ENCODE results near the gene CNRIP1. TPM values are rescaled to one million over a fixed set of nuclear protein-coding genes. Genes with fewer than 3 reads are reported as not detected.

The CNRIP1 gene
- total RNA-seq, 2 experiments from 2014 or later = not detected

DNA sequence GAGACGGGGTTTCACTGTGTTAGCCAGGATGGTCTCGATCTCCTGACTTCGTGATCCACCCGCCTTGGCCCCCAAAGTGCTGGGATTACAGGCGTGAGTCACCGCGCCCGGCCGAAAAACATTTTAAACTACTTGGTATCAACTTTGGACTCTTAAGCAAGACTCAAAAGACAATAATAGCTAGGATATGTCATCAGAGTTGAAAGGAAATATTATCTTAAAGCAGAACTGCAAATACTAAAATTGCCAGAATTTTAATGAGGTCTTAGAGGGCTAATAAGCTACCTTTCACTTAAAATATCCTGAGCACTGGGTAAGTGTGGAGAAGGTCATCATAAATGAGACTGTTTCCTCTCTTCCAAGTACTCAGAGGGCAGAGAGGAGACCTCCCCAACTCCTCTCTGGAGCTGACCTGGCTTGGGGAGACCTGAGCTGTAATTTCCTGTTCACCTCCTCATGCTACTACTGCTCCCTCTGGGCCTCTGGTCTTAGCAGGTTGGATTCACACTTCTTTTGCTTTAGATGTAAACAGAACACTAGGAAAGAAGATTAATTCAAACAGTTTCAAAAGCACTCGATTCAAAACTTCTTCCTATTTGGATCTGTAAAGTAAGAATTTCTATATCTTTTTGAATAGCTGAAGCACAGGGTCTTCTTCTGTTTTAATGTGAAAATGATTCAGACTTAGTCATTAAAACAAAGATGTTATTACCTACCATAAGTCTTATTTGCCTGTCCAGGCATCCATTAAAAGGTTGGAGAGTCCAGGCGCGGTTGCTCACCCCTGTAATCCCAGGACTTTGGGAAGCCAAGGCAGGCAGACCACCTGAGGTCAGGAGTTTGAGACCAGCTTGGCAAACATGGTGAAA lies 16.5 kb downstream of the CNRIP1 start:
- ChIA-PET CTCF (interaction anchor here (0.6 to 0.9 kb wide), 3 partner anchors 9 to 107 kb away, joined by 3 to 4 read pairs (median 3); no protein-coding TSS in a partner anchor), POLR2A (no interaction called here)
- intact Hi-C loops (cut with micrococcal nuclease) = no loop called here
- Mint-ChIP-seq H3K27me3 (peaks cover 1% of the 10 kb centered on the region), H3K36me3 (no peaks in the 10 kb centered on the region), H3K27ac (no peak overlapping the region), H3K4me1 (ENCODE audit: low read depth) (no peaks in the 10 kb centered on the region), H3K4me3 (no peak overlapping the region), H3K9me3 (no peaks in the 10 kb centered on the region)
- DNase-seq = no peak

DNA sequence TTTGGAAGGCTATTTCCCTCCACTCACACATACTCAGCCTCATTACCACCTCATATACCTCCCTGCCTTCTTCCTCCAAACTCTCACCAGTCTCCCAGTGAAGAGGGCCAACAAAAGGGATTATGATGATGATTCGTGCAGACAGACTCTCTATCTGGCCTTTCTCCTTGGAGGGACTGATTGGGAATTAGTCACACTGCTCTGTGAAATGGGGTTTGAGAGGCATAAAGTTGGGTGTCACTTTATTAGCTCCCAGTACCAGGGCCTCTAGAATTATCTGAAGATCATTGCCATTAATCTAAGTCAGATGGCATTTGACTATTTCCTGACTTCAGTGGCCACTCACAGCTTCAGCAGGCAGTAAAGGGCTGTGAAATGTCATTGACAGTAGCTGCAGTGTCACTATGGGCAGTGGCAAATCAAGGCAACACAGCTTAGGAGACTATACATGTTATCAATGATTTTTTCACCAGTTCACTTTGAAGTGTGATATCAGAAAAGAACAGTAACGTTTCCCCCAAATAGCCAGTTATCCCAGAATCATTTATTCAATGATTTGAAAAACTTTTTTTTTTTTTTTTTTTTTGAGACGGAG lies 17.4 kb downstream of the CNRIP1 start:
- CTCF ChIA-PET = interaction anchor here (0.7 to 1.3 kb wide), 2 partner anchors 8 to 180 kb away, joined by 3 read pairs; no protein-coding TSS in a partner anchor
- no peak overlapping the region for H3K27ac Mint-ChIP-seq
- no peak overlapping the region for H3K4me3 Mint-ChIP-seq
- H3K27me3 Mint-ChIP-seq = peaks cover 1% of the 10 kb centered on the region
- POLR2A ChIA-PET = interaction anchor here (0.5 kb wide), 1 partner anchor 38 kb away, joined by 4 read pairs; no protein-coding TSS in a partner anchor
- no peak for DNase-seq
- intact Hi-C loops (cut with micrococcal nuclease) = no loop called here
- no peaks in the 10 kb centered on the region for H3K4me1 Mint-ChIP-seq (ENCODE audit: low read depth)
- H3K36me3 Mint-ChIP-seq = no peaks in the 10 kb centered on the region
- no peaks in the 10 kb centered on the region for H3K9me3 Mint-ChIP-seq

DNA sequence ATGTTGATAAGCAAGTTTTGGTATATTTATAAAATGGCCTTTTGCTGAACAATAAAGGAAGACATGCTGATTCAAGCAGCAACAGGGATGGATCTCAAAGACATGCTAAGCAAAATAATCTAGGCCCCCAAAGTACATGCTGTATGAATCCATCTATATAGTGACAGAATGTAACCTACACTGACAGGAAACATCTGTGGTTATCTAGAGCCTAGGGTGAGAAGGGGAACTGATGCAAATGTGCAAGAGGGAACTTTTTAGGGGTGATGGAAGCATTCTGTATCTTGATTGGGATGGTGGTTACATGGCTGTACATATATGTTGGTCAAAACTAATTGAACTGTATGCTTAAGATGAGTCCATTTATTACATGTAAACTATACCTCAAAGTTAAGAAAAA lies 24.2 kb downstream of the CNRIP1 start:
- H3K4me3 Mint-ChIP-seq = no peak overlapping the region
- CTCF ChIA-PET = interaction anchor here (4.3 kb wide), 1 partner anchor 172 kb away, joined by 44 read pairs; no protein-coding TSS in a partner anchor

DNA sequence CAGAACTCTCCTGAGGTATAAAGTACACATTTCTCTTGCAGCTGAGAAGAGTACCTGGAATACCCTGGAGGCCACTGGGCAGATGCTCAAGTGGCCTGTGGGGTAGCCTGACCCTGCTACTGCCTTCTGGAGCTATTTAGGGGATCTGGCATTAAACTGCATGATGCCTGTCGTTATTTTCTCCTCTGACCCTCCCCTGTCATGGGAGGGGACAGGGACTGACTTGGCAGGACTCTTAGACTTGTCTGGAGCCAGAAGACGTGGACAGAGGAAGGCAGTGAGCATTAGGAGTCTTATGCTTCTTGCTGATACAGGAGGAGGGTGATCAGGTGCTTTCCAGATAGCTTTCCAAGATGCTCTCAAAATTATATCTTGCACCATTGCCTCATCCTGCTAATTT lies 24.8 kb downstream of the CNRIP1 start:
- CTCF ChIA-PET = interaction anchor here (4.3 kb wide), 1 partner anchor 171 kb away, joined by 44 read pairs; no protein-coding TSS in a partner anchor
- Mint-ChIP-seq H3K4me1 (ENCODE audit: low read depth) (no peaks in the 10 kb centered on the region), H3K27me3 (no peaks in the 10 kb centered on the region), H3K9me3 (no peaks in the 10 kb centered on the region), H3K27ac (no peak overlapping the region), H3K4me3 (no peak overlapping the region), H3K36me3 (no peaks in the 10 kb centered on the region)
- POLR2A ChIA-PET = no interaction called here
- intact Hi-C loops (cut with micrococcal nuclease) = no loop called here
- no peak for DNase-seq

More for the DNA sequence above, 24.2 kb downstream of the CNRIP1 start:
- Mint-ChIP-seq H3K9me3 (no peaks in the 10 kb centered on the region), H3K27me3 (no peaks in the 10 kb centered on the region), H3K36me3 (no peaks in the 10 kb centered on the region), H3K4me1 (ENCODE audit: low read depth) (no peaks in the 10 kb centered on the region), H3K27ac (no peak overlapping the region)
- no peak for DNase-seq
- intact Hi-C loops (cut with micrococcal nuclease) = no loop called here
- POLR2A ChIA-PET = no interaction called here

DNA sequence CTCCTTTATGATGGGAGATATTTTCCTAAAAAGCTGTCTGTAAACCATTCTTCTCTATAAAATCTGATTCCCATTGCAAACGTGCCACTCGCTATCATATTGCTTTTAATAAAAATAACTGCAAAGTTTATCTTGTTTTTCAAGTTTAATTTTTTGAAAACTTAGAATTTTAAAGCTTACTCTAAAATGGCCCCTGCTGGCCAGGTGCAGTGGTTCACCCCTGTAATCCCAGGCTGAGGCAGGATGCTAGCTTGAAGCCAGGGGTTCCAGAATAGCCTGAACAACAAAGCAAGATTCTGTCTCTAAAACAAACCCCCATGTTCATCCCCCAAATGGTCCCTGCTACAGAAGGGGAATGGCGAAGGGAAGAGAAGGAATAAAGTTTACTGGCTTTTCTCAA lies 25.6 kb downstream of the CNRIP1 start:
- ChIA-PET POLR2A (no interaction called here), CTCF (interaction anchor here (1.3 to 4.3 kb wide), 2 partner anchors 9 to 171 kb away, joined by 3 to 44 read pairs; no protein-coding TSS in a partner anchor)
- Mint-ChIP-seq H3K27ac (no peak overlapping the region), H3K9me3 (no peaks in the 10 kb centered on the region), H3K27me3 (no peaks in the 10 kb centered on the region), H3K4me1 (ENCODE audit: low read depth) (no peaks in the 10 kb centered on the region), H3K4me3 (no peak overlapping the region), H3K36me3 (no peaks in the 10 kb centered on the region)
- intact Hi-C loops (cut with micrococcal nuclease) = no loop called here
- no peak for DNase-seq

DNA sequence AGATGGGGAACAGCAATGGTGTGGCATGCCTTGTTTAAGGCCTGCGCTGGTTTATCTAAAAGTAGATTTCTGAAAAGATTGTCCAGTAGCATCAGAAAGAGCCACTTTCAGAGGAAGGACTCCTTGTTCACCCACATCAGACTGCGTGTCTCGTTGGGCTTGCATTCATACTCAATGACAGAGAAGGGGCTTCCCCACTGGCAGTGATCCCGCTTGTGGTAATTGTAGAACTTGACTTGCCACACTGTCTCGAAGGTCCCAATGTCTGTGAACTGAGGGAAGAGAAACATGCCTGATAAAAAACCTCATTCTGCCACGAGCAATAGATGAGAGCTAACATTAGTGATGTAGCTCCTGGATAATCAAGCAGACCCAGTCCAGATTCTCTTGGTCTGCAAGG lies 26.0 kb downstream of the CNRIP1 start:
- DNase-seq = no peak
- Mint-ChIP-seq H3K9me3 (no peaks in the 10 kb centered on the region), H3K27me3 (no peaks in the 10 kb centered on the region), H3K4me1 (ENCODE audit: low read depth) (no peaks in the 10 kb centered on the region), H3K4me3 (no peak overlapping the region), H3K27ac (no peak overlapping the region), H3K36me3 (no peaks in the 10 kb centered on the region)
- ChIA-PET CTCF (interaction anchor here (1.3 to 4.3 kb wide), 3 partner anchors 9 to 170 kb away, joined by 3 to 44 read pairs (median 17); no protein-coding TSS in a partner anchor), POLR2A (no interaction called here)
- intact Hi-C loops (cut with micrococcal nuclease) = no loop called here

DNA sequence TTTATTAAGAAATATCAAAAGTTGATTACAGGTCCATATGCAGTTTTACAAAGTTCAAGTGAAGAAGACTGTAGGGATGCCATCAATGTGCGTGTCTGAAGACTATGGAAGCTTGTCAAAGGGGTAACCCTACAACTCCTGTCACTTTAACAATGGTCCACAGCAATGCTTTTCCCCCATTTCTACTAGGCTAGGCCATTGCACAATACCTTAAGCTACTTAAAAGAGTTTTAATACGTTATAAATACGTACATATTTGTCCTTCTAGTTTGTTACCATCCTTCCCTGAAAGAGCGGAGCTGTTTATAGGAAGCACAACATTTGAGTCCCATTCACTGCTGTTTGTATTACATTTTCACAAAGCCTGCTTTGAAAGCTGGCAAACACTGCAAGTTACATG lies 26.7 kb downstream of the CNRIP1 start:
- DNase-seq = no peak

DNA sequence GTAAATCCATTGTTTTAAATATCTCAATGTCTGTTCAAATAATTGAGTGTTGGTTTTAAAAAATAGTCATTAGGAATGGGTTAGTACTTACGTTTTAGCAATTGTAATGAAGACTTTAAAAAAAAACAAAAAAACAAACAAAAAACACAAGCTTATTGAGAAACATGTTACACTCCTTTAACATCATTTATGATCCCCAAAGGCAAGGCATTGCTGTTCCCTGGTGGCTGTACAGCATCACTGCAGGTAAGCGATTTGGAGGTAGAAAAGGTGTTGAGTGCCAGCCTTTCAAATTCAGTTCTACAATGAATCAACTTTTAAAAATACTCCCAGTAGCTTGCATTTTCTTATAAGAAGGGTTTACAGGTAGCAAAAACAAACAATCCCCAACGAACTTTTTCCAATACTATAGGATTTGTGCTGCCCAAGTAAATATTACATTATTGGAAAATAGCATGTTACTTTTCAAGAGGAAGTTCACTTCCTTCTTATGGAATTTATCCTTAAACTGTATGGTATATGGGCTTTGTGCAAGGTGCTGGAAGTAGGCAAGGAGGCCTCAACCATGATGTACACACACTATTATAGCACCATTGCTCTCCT lies 27.5 kb downstream of the CNRIP1 start:
- no peaks in the 10 kb centered on the region for H3K9me3 Mint-ChIP-seq
- H3K4me1 Mint-ChIP-seq (ENCODE audit: low read depth) = no peaks in the 10 kb centered on the region
- POLR2A ChIA-PET = no interaction called here
- H3K27ac Mint-ChIP-seq = no peak overlapping the region
- H3K36me3 Mint-ChIP-seq = no peaks in the 10 kb centered on the region
- CTCF ChIA-PET = interaction anchor here (0.6 to 4.3 kb wide), 9 partner anchors 10 to 186 kb away, joined by 3 to 44 read pairs (median 4); no protein-coding TSS in a partner anchor
- peaks cover 5% of the 10 kb centered on the region for H3K27me3 Mint-ChIP-seq
- intact Hi-C loops (cut with micrococcal nuclease) = no loop called here
- no peak overlapping the region for H3K4me3 Mint-ChIP-seq
- peak; percentile 18 for DNase-seq

More for the DNA sequence above, 26.7 kb downstream of the CNRIP1 start:
- intact Hi-C loops (cut with micrococcal nuclease) = no loop called here
- Mint-ChIP-seq H3K9me3 (no peaks in the 10 kb centered on the region), H3K27me3 (peaks cover 3% of the 10 kb centered on the region), H3K4me1 (ENCODE audit: low read depth) (no peaks in the 10 kb centered on the region), H3K4me3 (no peak overlapping the region), H3K36me3 (no peaks in the 10 kb centered on the region), H3K27ac (no peak overlapping the region)
- POLR2A ChIA-PET = no interaction called here
- CTCF ChIA-PET = interaction anchor here (1.2 to 4.3 kb wide), 5 partner anchors 11 to 170 kb away, joined by 4 to 44 read pairs (median 5); no protein-coding TSS in a partner anchor

DNA sequence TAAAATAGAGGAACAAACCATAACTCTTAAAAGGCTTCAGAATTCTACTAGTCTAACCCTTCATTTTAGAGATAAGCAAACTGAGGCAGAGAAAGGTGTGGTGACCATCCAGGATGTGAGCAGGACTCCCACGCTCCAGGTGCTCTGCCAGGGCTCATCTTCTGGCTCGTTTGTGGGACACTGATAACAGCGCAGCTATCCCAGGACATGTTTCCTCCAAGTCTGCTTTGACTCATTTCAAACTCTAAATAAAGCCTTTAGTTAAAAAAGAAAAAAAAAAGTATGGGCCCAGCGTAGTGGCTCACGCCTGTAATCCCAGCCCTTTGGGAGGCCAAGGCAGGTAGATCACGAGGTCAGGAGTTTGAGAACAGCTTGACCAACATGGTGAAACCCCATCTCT lies 28.4 kb downstream of the CNRIP1 start:
- H3K27ac Mint-ChIP-seq = no peak overlapping the region
- no peak overlapping the region for H3K4me3 Mint-ChIP-seq
- intact Hi-C loops (cut with micrococcal nuclease) = no loop called here
- CTCF ChIA-PET = interaction anchor here (0.6 to 4.3 kb wide), 5 partner anchors 16 to 185 kb away, joined by 3 to 44 read pairs (median 3); no protein-coding TSS in a partner anchor
- DNase-seq = no peak
- no peaks in the 10 kb centered on the region for H3K4me1 Mint-ChIP-seq (ENCODE audit: low read depth)
- POLR2A ChIA-PET = no interaction called here
- H3K36me3 Mint-ChIP-seq = no peaks in the 10 kb centered on the region
- no peaks in the 10 kb centered on the region for H3K9me3 Mint-ChIP-seq
- peaks cover 5% of the 10 kb centered on the region for H3K27me3 Mint-ChIP-seq

DNA sequence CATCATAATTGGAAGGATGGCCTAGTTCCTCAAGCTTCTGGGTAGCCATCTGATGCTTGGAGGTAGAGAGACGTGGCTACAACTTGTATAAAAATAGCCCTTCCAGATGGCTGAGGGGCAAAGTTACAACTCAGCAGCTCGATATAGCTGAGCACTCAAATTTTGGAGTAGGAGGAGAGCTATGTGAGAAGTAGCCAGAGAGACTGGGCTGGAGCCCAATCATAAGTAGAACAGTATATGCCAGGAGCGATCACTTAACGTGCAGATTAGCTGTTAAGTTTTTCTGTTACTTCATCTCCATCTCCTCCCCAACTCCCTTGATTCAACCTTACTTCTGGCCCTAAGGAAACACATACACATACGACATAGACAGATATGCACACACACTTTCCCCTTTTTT lies 28.8 kb downstream of the CNRIP1 start:
- no peak overlapping the region for H3K27ac Mint-ChIP-seq
- H3K4me3 Mint-ChIP-seq = no peak overlapping the region
- H3K36me3 Mint-ChIP-seq = no peaks in the 10 kb centered on the region
- POLR2A ChIA-PET = no interaction called here
- no peaks in the 10 kb centered on the region for H3K9me3 Mint-ChIP-seq
- intact Hi-C loops (cut with micrococcal nuclease) = no loop called here
- peaks cover 5% of the 10 kb centered on the region for H3K27me3 Mint-ChIP-seq
- CTCF ChIA-PET = interaction anchor here (0.7 to 3.3 kb wide), 2 partner anchors 151 to 168 kb away, joined by 3 to 21 read pairs; no protein-coding TSS in a partner anchor
- no peak for DNase-seq
- H3K4me1 Mint-ChIP-seq (ENCODE audit: low read depth) = no peaks in the 10 kb centered on the region

DNA sequence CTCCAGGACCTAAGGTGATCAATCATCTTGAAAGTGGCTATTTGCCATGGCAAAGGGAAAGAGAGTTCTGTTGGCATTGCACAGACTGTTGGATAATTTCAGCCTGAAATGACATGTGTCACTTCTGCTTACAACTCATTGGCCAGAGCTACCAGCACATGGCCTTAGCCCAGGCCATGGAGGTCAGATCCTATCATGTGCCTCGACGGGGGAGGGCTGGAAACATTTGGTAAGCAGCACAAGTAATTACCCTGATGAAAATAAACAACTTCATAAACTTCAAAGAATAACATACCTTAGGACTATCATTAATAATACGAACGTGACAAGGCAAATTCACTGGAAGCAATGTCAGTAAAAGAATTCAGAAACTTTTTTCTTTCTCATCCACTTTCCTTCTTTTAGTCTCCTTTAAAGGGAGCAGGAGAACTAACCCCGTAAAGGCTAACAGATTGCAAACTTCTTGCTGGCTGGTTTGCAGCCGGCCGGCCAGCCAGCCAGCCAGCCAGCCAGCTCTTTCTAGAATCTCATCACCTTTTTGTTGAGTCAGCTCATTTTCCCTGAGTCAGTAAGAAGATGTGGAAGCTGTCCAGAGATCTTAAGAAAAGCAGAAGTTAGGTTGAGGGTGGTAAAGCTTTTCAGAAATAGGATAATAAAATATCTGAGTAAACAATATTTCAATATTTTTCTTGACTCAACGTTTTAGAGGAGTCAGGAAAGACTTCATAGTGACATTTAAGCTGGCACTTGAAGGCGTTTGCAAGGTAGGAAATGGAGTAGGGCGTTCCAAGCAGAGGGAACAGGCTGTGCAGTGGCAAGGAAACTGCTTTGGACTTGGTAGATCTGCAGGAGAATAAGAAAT lies 31.9 kb downstream of the CNRIP1 start:
- Mint-ChIP-seq H3K27me3 (peaks cover 8% of the 10 kb centered on the region), H3K9me3 (no peaks in the 10 kb centered on the region), H3K4me1 (ENCODE audit: low read depth) (no peaks in the 10 kb centered on the region), H3K4me3 (no peak overlapping the region), H3K36me3 (no peaks in the 10 kb centered on the region), H3K27ac (no peak overlapping the region)
- POLR2A ChIA-PET = no interaction called here
- intact Hi-C loops (cut with micrococcal nuclease) = no loop called here
- CTCF ChIA-PET = interaction anchor here (3.3 kb wide), 1 partner anchor 165 kb away, joined by 21 read pairs; no protein-coding TSS in a partner anchor
- DNase-seq = no peak
